GM12892 (cell line): Measurements from ENCODE around the gene CCNK.

ENCODE experiments used
- POLR2A ChIP-seq: IDR thresholded peaks from 2 replicates; pipeline ENCODE4 v1.6.1; 2011; ENCODE audit warnings: low read depth, low read length, control low read depth
- POLR2AphosphoS5 ChIP-seq: IDR thresholded peaks from 2 replicates; pipeline ENCODE4 v1.6.1; 2011; ENCODE audit warnings: low read depth, low read length, control low read depth

- TF ChIP-seq POLR2AphosphoS5 (no peak), POLR2A (no peak)
Observed at GRCh38 chr14:99465288-99465687, 15.9 kb upstream of the CCNK start.
